Nephron (organoid): ENCODE results near the gene CYTH2.

ENCODE experiments used
- H3K27ac Mint-ChIP-seq, 3 experiments: 2 replicates each; pipeline ENCODE4 v1.8.0; 2020; ENCODE audit warnings: mixed read lengths in 3 of 3, mild to moderate bottlenecking in 2 of 3, moderate library complexity in 1 of 3
- H3K27me3 Mint-ChIP-seq: 2 replicates; pipeline ENCODE4 v1.8.0; 2021; ENCODE audit warnings: low read depth, mild to moderate bottlenecking, moderate library complexity, mixed read lengths
- H3K36me3 Mint-ChIP-seq: 2 replicates; pipeline ENCODE4 v1.8.0; 2020; ENCODE audit warnings: low read depth, mixed read lengths
- H3K4me1 Mint-ChIP-seq: 2 replicates; pipeline ENCODE4 v1.8.0; 2020; ENCODE audit warnings: mixed read lengths
- H3K4me3 Mint-ChIP-seq, 3 experiments: 2 replicates each; pipeline ENCODE4 v1.8.0; 2020; ENCODE audit warnings: mild to moderate bottlenecking in 3 of 3, mixed read lengths in 3 of 3, moderate library complexity in 2 of 3
- H3K9me3 Mint-ChIP-seq: 2 replicates; pipeline ENCODE4 v1.8.0; 2020; ENCODE audit warnings: mixed read lengths
- CTCF ChIP-seq, 3 experiments: fragments of 200-600 bp; sonication (generic); IDR thresholded peaks; one replicate each; pipeline ENCODE4 v1.5.0; 2021; ENCODE audit warnings: antibody characterized with exemption in 3 of 3; ENCODE audit not compliant: unreplicated experiment in 3 of 3

The CYTH2 gene

GRCh38 chr19:48506138-48506733 lies 37.1 kb downstream of the CYTH2 start:
- H3K4me1 Mint-ChIP-seq = no peaks in the 10 kb centered on the region
- H3K36me3 Mint-ChIP-seq = no peaks in the 10 kb centered on the region
- no peaks in the 10 kb centered on the region for H3K9me3 Mint-ChIP-seq
- H3K4me3 Mint-ChIP-seq = no peak overlapping the region
- H3K27me3 Mint-ChIP-seq = peaks cover 48% of the 10 kb centered on the region
- peak; percentile 36 to 47 (median 41) for TF ChIP-seq CTCF (IDR thresholded peaks at IDR 0.05; ENCODE audit: unreplicated experiment in 3 of 3)
- H3K27ac Mint-ChIP-seq = no peak overlapping the region

GRCh38 chr19:48507911-48508439 lies 38.8 kb downstream of the CYTH2 start:
- no peak for TF ChIP-seq CTCF (IDR thresholded peaks at IDR 0.05; ENCODE audit: unreplicated experiment in 3 of 3)
- Mint-ChIP-seq H3K27me3 (peaks cover 37% of the 10 kb centered on the region), H3K36me3 (no peaks in the 10 kb centered on the region), H3K4me3 (peak overlapping the region in 2 of 3 experiments; percentile 2 to 5), H3K27ac (no peak overlapping the region), H3K9me3 (no peaks in the 10 kb centered on the region), H3K4me1 (no peaks in the 10 kb centered on the region)

- TF ChIP-seq CTCF (IDR thresholded peaks at IDR 0.05; ENCODE audit: unreplicated experiment in 3 of 3) = no peak
- H3K27ac Mint-ChIP-seq = no peak overlapping the region
- H3K36me3 Mint-ChIP-seq = no peaks in the 10 kb centered on the region
- peaks cover 2% of the 10 kb centered on the region for H3K4me1 Mint-ChIP-seq
- no peak overlapping the region for H3K4me3 Mint-ChIP-seq
- H3K27me3 Mint-ChIP-seq = peaks cover 33% of the 10 kb centered on the region
- H3K9me3 Mint-ChIP-seq = no peaks in the 10 kb centered on the region
Measured at GRCh38 chr19:48508729-48509411, 39.7 kb downstream of the CYTH2 start.

GRCh38 chr19:48509467-48510194 lies 40.5 kb downstream of the CYTH2 start:
- H3K27ac Mint-ChIP-seq = no peak overlapping the region
- H3K4me1 Mint-ChIP-seq = peaks cover 5% of the 10 kb centered on the region
- peak overlapping the region in 2 of 3 experiments; percentile 43 to 49 for H3K4me3 Mint-ChIP-seq

More at GRCh38 chr19:48509467-48510194, 40.5 kb downstream of the CYTH2 start:
- Mint-ChIP-seq H3K27me3 (peaks cover 29% of the 10 kb centered on the region), H3K36me3 (no peaks in the 10 kb centered on the region), H3K9me3 (no peaks in the 10 kb centered on the region)
- TF ChIP-seq CTCF (IDR thresholded peaks at IDR 0.05; ENCODE audit: unreplicated experiment in 3 of 3) = no peak
